ENCODE data around the gene HAS3.
"Not testable (repeated sequence)": the region's sequence is repeated elsewhere in the genome, so short reads cannot be mapped to it uniquely, and the experiment has no call there.

The HAS3 gene, protein sequence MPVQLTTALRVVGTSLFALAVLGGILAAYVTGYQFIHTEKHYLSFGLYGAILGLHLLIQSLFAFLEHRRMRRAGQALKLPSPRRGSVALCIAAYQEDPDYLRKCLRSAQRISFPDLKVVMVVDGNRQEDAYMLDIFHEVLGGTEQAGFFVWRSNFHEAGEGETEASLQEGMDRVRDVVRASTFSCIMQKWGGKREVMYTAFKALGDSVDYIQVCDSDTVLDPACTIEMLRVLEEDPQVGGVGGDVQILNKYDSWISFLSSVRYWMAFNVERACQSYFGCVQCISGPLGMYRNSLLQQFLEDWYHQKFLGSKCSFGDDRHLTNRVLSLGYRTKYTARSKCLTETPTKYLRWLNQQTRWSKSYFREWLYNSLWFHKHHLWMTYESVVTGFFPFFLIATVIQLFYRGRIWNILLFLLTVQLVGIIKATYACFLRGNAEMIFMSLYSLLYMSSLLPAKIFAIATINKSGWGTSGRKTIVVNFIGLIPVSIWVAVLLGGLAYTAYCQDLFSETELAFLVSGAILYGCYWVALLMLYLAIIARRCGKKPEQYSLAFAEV

DNA sequence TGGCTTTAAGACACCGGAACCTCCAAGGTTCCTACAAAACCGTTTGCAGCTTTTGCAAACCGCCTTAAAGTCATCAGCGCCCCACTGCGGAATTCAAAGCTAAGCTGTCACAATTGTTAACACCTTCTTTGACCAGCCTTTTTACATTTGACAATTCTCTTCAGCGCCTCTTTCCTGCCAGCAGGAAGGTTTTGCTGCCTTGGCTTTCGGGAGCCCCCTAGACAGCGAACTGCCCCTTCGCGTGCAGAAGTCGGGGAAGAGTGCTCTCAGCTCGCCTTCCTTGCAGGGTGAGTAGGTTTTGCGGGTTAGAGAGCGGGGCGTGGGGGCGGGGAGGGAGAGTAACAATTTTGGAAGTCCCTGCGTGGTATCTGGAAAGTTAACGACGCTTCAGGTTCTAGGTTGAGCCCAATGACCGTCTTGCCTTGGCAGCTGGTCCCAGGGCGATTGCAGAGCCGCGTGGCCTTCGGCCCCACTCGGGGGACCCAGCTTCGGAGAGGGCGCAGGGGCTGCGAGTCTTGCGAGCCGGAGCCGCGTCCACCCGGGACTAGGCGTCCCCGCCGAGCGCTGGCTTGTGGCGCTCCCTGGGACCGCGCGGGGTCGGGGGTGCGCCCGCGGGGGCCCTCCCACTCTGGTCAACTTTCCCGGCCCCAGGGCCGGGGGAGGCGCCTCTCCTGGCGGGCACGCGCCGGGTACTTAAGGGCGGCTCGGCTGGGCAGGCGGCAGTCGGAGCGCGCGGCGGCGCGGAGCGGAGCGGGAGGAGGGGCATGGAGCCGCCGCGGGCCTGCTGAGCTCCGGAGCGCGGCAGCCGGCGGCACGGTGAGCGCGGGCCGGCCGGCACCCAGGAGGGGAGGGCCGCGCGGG lies at the start of gene HAS3:
Gene HAS3, plus strand, starts transcription at position 153 of the 861 bp plus-strand sequence. CDS start 3,743 bp downstream, outside the sequence.
- H3K4me3 ChIP-seq (ENCODE audit: low read depth, low read length) = peak within 1 kb of the TSS; percentile 78

DNA sequence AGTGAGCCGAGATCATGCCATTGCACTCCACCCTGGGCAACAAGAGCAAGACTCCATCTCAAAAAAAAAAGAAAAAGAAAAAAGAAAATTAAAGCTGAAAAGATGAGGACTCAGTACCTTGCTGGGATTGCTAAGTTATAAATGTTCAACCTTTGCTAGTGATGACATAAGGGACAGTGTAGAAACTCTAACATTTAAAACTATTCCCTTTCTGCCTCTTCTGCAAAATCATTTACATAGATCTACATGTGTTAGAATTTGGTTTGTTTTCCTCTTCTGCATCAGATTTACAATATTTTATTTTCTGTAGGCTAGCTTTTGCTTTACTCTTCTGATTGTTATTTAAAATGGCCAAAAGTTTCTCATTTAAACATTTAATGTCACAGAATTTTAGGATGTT lies 49.5 kb upstream of the HAS3 start:
- H3K4me3 ChIP-seq (ENCODE audit: low read depth, low read length) = no peak overlapping the region

DNA sequence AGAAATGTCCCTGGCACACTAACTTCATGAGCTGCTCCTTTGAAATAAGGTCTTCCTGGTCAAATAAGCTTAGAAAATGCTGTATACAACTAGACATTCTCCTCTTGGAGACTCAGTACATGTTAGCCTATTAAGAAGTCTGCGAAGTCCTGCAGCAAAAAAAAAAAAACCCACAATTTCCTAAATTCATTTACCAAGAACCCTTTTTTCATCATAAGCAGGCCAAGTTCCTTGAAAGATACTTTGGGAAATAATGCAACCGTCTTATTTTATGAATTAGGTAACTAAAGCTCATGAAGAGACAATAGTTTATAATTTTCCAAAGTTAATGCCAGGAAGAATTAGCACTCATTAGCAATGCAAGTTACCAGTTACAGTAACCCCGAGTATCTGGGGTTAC lies 49.0 kb upstream of the HAS3 start:
- no peak overlapping the region for H3K4me3 ChIP-seq (ENCODE audit: low read depth, low read length)

DNA sequence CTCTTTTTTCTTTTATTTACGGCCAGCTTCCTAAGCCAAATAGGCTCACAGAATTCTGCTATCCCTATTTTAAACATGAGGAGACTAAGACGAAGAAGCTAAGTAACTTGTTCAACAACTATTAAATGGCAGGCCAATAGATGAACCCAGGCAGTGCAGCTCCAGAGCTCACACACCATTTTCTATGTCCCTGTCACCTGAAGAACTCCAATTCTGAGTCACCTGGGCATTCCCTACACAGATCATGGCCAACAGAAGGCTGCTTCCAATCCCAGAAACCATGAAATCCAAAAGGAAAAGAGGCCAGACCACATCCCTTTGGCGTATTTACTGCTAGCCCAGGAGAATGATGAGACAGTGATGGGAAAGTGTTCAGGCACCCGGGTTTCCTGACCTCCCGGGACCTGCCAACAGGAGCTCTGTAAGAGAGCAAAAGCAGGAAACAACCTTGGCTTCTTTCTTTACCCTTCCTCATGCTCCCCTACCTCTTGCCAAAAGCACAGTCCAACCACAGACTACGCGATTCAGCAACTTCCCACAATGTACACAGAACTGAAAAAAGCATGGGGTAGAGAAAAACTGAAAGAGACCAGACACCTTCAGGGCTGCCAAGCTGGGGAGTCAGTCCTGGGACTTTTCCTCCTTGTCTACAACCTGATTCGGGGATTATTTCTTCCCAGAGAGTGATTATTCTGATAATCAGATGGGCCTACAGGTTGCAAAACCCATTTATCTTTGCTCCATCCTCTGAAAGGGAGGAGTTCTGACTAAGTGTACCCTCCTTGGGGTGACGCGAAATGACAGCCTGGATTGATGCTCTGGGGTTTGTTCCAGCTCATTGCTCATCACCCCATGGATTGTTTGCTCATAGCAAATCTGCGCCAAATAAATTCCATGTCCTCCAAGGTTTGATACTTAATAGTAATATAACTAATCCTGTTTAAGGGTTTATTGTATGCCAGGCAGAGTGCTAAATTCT lies 47.8 kb upstream of the HAS3 start:
- H3K4me3 ChIP-seq (ENCODE audit: low read depth, low read length) = no peak overlapping the region

DNA sequence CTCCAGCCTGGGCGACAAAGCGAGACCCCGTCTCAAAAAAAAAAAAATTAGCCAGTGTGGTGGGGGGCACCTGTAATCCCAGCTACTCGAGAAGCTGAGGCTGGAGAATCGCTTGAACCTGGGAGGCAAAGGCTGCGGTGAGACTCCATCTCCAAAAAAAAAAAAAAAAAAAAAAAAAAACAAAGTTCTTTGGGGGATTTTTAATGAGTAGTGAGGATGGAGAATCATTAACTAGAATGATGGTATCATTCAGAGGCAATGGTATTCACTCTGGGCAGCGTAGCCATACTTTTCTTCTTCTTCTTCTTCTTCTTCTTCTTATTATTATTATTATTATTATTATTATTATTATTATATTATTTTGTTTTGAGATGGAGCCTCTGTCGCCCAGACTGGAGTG lies 42.0 kb upstream of the HAS3 start:
- H3K4me3 ChIP-seq (ENCODE audit: low read depth, low read length) = not testable (repeated sequence)

DNA sequence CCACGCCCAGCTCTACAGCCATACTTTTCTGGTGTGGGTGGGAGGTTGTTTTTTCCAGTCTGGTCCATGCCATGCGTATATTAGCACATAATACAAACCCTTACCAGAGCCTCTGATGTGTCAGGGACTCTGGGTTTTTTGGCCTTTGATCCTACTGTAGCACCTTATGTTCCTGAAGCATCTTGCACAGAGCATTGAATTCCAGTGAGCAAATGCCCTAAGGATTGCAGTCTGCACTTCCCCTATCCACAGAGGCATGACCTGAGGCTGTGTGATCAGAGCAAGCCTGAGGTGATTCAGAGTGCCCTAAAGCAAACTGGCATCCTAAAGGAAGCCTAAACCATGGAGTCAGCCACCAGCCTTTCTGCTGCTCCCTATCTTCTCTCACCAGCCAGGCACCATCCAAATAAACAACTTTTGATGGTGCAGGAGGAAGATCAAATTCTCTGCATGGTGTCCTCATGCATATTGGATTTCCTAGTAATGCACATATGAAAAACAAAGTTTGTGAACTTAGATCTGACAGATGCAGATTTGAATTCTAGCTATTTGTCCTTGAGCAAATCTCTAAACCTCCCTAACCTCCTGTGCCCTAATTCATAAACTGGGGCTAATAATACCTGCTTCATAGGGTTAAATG lies 41.2 kb upstream of the HAS3 start:
- H3K4me3 ChIP-seq (ENCODE audit: low read depth, low read length) = no peak overlapping the region

DNA sequence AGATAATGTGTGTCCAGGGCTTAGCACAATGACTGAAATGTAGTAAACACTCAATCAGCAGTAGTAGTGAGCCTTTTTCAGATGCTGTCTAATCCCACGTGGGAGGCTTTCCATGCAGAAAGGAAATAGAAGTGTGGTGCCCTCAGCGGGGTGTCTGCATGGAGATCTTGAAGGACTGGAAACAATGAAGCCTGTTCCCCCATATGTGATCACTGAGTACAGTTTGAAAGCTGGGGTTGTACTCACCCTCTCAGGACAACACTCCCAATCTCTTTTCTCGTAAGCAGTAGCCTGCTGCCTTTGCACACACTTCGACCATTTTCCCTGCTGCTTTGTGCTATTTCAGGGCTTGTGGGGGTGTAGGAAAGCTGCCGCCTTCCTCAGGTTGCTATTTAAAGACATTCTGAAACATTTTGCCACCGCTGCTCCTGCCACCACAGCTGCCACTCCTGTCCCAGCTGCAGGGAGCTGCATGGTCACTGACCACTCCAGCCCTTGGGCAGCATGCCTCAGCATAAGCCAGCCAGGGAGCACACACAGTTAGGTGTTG lies 40.6 kb upstream of the HAS3 start:
- H3K4me3 ChIP-seq (ENCODE audit: low read depth, low read length) = no peak overlapping the region

DNA sequence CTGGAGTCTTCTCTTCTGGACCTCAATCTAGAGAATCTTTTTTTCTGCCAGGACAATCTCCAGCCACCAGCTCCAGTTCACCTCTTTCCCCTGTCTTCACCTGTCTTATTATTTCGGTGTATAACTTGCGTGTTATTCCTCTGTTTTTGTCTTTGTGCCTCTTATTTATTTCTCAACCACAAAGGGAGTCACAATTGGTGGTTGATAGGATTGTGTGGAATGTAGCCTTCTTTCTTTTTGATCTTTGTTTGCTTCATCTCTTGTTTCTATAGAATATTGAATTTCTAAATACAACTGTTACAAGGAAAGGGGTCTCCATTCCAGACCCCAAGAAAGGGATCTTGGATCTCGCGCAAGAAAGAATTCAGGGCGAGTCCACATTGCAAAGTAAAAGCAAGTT lies 35.9 kb upstream of the HAS3 start:
- H3K4me3 ChIP-seq (ENCODE audit: low read depth, low read length) = no peak overlapping the region

DNA sequence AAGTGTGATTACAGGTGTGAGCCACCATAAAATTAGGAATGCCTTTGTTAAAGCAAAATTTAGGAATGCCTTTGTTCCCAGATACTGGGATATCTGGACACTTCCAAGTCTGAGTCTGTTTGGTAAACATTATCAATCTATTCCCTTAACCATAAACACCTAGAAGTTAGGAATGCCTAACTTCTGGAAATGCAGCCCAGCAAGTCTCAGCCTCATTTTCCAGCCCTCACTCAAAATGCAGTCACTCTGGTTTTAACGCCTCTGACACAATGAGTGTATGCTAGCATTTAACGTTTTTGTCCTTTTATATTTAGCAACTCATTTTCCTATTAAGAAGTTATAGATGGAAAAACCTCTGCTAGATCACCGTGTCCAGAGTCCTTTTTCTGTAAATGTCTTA lies 34.4 kb upstream of the HAS3 start:
- no peak overlapping the region for H3K4me3 ChIP-seq (ENCODE audit: low read depth, low read length)

DNA sequence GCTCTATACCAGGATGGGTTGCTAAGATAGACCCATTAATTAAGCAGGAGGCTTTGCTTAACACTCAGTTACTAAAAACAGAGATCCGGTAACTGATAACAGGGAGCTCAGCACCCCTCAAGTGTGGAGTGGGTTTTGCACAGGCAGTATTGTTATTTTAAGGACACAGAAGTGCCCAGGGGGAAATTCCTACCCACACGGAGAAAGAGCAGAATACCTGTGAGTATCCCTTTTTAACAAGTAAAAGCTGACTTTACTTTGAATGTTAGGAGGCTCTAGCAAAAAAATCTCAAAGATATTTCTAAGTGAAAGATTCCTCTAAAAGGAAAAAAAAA lies 32.8 kb upstream of the HAS3 start:
- H3K4me3 ChIP-seq (ENCODE audit: low read depth, low read length) = no peak overlapping the region

DNA sequence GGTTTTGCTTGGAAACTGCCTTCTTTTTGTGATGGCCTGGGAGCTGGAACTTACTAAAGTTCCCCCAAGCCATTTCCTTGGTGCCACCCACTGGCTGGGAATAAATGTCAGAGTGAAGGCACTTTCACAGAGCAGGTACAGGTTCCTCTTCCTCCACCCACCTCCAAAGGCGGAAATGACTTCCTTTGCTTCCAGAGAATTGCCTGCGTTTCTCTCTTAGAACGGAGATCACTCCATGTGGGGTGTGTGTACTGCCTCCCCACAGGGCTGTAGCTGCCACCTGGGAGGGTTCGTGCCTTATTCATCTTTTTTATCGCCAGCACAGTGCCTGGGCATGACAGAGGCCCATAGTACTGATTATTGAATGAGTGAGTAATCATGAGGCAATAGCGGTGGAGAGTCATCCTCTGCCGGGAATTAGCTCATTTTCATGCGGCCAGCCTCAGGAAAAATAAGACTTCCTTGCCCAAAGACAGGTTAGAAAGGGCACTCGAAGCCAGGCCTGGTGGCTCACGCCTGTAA lies 32.2 kb upstream of the HAS3 start:
- no peak overlapping the region for H3K4me3 ChIP-seq (ENCODE audit: low read depth, low read length)

DNA sequence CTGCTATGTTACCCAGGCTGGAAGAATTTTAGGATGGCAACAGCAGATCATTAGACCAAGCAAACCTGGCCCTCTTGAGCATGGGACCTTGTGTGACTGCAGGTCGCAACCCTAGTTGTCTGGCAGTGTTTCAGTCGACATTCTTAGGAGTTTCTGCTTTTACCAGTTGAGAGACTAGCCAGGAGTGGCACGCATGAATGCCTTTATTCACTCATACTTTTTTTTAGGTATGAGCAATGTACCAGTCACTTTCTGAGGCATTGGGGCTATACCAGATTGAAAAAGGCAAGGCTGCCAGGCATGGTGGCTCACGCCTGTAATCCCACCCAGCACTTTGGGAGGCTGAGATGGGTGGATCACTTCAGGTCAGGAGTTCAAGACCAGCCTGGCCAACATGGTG lies 28.2 kb upstream of the HAS3 start:
- H3K4me3 ChIP-seq (ENCODE audit: low read depth, low read length) = no peak overlapping the region

DNA sequence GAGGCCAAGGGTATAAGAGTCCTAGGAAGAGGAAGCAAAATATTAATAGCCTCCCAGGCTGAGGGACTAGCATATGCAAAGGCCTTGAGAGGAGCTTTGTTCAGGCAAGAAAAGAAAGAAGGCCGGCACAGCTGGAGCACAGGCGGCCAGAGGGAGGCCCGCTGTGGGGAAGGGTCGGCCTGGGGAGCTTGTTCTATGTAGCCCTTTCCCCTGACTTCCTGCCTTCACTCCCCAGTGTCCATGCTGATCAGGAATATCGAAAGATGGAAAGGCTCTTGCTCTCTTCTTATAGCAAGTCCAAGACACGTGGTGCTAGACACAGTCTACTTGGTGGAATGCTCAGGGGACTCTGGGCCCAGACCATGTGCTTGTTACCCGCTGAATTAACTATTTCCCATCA lies 27.4 kb upstream of the HAS3 start:
- H3K4me3 ChIP-seq (ENCODE audit: low read depth, low read length) = no peak overlapping the region

DNA sequence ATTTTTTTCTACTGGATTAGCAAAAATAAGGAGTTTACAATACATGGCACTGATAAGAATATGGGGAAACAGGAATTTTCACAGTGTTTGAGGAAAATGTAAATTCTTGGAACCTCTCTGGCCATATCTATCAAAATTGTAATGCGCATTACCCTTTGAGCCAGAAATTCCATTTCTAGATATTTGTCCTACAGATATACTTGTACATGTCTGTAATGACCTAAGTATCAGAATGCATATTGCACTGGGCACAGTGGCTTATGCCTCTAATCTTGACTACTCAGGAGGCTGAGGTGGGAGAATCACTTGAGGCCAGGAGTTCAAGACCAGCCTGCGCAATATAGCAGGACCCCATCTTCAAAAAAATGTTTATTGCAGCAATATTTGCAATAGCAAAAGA lies 25.8 kb upstream of the HAS3 start:
- no peak overlapping the region for H3K4me3 ChIP-seq (ENCODE audit: low read depth, low read length)

DNA sequence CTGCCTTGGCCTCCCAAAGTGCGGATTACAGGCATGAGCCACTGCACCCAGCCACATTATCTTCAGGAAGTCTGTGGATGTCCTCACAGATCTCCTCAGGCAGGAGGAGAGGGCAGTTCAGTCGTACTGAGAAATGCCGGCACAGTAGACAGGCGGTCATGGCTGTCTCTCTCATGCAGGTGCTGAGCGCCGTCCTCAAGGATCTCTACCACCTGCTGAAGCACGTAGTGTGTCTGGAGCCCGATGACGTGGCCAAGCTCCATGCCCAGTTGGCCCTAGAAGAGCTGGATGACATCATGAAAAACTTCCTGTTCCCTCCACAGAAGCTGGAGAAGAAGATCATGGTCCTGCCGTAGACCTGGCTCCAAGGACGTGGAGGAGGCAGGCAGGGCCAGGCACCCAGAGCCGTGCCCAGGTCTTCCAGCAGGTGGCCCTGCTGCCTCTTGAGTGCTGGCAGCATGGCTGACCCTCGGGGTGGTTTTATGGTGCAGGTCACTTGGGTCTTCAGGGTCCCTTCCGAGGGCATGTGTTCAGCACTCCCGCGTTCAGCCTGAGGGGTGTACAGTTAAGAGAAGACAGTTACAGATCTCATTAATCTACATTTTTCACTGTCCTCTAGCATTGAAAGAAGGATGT lies 22.0 kb upstream of the HAS3 start:
- H3K4me3 ChIP-seq (ENCODE audit: low read depth, low read length) = no peak overlapping the region

DNA sequence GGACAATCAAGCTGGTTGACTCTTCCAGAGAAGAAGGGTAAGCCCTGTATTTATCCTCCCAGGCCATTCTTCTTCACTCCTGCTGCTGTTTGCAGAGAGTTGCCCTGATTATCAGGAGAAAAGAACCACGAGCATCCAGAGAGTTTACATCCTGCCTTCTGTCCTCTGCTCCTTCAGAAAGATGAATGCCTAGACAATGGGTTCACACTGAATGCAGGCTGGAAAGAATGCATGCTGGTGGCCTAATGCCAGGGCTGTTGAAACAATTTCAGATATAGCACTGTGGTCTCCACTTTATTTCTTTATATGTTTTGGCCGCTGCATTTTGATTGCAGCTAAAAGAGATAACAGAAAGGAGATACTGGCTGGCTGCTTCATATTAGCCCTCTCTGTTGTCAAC lies 21.2 kb upstream of the HAS3 start:
- no peak overlapping the region for H3K4me3 ChIP-seq (ENCODE audit: low read depth, low read length)

DNA sequence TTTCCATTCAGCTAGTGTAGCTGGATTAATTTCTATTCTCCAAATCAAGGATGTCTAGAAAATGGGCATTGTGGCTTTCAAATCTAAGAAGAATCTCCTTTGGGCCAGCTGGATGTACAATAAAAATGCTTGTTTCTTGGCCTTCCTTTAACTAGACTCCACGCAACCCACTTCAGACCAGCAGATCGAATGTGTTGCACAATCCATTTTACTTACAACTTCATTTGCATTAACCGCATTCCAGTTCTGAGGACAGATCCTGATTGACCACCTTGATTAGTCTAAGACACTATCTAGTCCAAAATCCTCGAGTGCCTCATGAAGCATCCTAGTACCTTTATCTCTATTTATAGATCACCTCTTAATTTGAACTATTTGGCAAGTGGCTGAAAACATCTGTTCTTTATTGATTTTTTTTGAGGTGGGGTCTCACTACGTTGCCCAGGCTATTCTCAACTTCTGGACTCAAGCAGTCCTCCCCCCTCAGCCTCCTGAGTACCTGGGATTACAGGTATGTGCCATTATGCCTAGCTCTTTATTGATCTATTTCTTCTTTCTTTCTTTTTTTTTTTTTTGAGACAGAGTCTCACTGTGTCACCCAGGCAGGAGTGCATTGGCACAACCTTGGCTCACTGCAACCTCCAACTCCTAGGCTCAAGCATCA lies 20.3 kb upstream of the HAS3 start:
- H3K4me3 ChIP-seq (ENCODE audit: low read depth, low read length) = no peak overlapping the region

DNA sequence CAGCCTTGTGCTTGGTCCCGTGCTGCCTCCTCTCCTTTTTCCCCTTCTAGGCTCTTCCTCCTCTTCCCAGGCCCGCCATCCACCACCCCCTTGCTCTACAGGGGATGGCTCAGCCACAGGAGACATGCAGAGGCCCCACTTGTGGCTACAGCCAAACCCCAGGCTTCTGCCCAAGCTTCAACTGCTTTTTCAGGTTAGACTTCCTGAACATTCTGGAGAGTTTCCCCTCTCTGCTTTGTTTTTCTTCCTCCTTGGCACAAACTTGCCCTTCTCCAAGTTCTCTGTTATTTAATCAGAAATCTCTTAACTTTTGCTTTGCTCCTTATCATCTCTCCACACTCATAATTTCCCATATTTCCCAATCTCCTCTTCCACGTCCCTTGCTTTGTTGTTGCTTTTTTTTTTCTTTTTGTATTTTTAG lies 18.3 kb upstream of the HAS3 start:
- H3K4me3 ChIP-seq (ENCODE audit: low read depth, low read length) = no peak overlapping the region

DNA sequence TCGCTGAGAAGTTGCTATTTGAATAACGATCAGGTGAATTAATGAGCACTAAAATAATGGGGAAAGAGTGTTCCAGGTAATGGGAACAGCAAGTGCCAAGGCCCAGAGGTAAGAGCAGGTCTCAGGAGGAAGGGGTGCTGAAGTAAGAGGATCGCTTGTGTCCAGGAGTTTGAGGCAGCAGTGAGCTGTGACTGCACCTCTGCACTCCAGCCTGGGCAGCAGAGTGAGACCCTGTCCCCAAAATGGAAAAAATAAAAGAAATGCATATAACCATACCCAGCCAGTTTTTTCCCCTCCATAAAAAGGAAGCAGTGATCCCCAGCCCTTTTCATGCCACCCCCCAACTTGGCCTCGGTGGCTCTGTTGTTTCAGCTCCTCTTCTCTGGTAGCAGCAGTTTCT lies 16.8 kb upstream of the HAS3 start:
- H3K4me3 ChIP-seq (ENCODE audit: low read depth, low read length) = no peak overlapping the region
